Measurements from ENCODE around the gene ENDOG.

The ENDOG gene

GRCh38 chr9:128824911-128825310 lies 6.6 kb downstream of the ENDOG start:
- ChIA-PET CTCF (no interaction called here), POLR2A (ENCODE audit: low non-redundant PET) (no interaction called here)

GRCh38 chr9:128825923-128826700 lies 7.8 kb downstream of the ENDOG start:
- no peak for DNase-seq (ENCODE audit: low spot score)
- ChIA-PET POLR2A (ENCODE audit: low non-redundant PET) (no interaction called here), CTCF (interaction anchor here (0.7 to 1.6 kb wide), 2 partner anchors 8 to 910 kb away, joined by 3 to 5 read pairs; partner anchors contain the start of gene ENDOG)
- H3K27ac ChIP-seq = peak overlapping the region; percentile 11
- no peak for TF ChIP-seq CTCF (conservative IDR thresholded peaks at IDR 0.05; ENCODE audit: low read depth)

More at GRCh38 chr9:128824911-128825310, 6.6 kb downstream of the ENDOG start:
- DNase-seq (ENCODE audit: low spot score) = no peak
- peak overlapping the region; percentile 41 for H3K27ac ChIP-seq
- TF ChIP-seq CTCF (conservative IDR thresholded peaks at IDR 0.05; ENCODE audit: low read depth) = no peak

GRCh38 chr9:128828267-128828666 lies 10.0 kb downstream of the ENDOG start:
- ChIA-PET CTCF (no interaction called here), POLR2A (ENCODE audit: low non-redundant PET) (no interaction called here)
- no peak for TF ChIP-seq CTCF (conservative IDR thresholded peaks at IDR 0.05; ENCODE audit: low read depth)
- peak overlapping the region; percentile 79 for H3K27ac ChIP-seq
- DNase-seq (ENCODE audit: low spot score) = no peak

GRCh38 chr9:128828719-128829452 lies 10.6 kb downstream of the ENDOG start:
- no peak for DNase-seq (ENCODE audit: low spot score)
- POLR2A ChIA-PET (ENCODE audit: low non-redundant PET) = interaction anchor here (1.0 kb wide), 1 partner anchor 9 kb away, joined by 7 read pairs; no protein-coding TSS in a partner anchor
- TF ChIP-seq CTCF (conservative IDR thresholded peaks at IDR 0.05; ENCODE audit: low read depth) = no peak
- peak overlapping the region; percentile 79 for H3K27ac ChIP-seq
- CTCF ChIA-PET = interaction anchor here (2.1 kb wide), 1 partner anchor 11 kb away, joined by 12 read pairs; the partner anchor contains the start of gene ENDOG

- ChIA-PET POLR2A (ENCODE audit: low non-redundant PET) (interaction anchor here (0.6 to 1.0 kb wide), 3 partner anchors 10 to 95 kb away, joined by 4 to 7 read pairs (median 6); partner anchors contain the start of gene ENDOG), CTCF (interaction anchor here (2.1 kb wide), 1 partner anchor 12 kb away, joined by 12 read pairs; the partner anchor contains the start of gene ENDOG)
- DNase-seq (ENCODE audit: low spot score) = peak; percentile 100
- TF ChIP-seq CTCF (conservative IDR thresholded peaks at IDR 0.05; ENCODE audit: low read depth) = no peak
- H3K27ac ChIP-seq = peak within 1 kb of the TSS; percentile 79
Observed at GRCh38 chr9:128829477-128830251, 11.4 kb downstream of the ENDOG start, which contains the start of gene SPOUT1. TSS of gene SPOUT1 (minus strand) at chr9:128829794. CDS start at chr9:128829780, 14 bp downstream.

- H3K27ac ChIP-seq = peak overlapping the region; percentile 18
- ChIA-PET POLR2A (ENCODE audit: low non-redundant PET) (no interaction called here), CTCF (no interaction called here)
- DNase-seq (ENCODE audit: low spot score) = no peak
- no peak for TF ChIP-seq CTCF (conservative IDR thresholded peaks at IDR 0.05; ENCODE audit: low read depth)
Observed at GRCh38 chr9:128833696-128834095, 15.4 kb downstream of the ENDOG start.
